Liver (tissue), 9 donors: Measurements from ENCODE around the gene ZNF496. TPM values are rescaled to one million over a fixed set of nuclear protein-coding genes. Genes with fewer than 3 reads are reported as not detected.

Experiments
- DNase-seq: peaks from one replicate; pipeline ENCODE4 v3.0.0-alpha.2; 2017; ENCODE audit warnings: low spot score
- H3K27ac ChIP-seq, 2 donors: one replicate each; pipeline ENCODE4 v1.7.0; 2013; ENCODE audit warnings: inconsistent platforms in 2 of 2, low read length in 2 of 2, control low read depth in 1 of 2, low read depth in 1 of 2, mild to moderate bottlenecking in 1 of 2
- H3K27me3 ChIP-seq, 4 donors: one replicate each; pipeline versions ENCODE4 v1.6.1 to v1.7.0; 2013; ENCODE audit warnings: low read length in 3 of 4, inconsistent platforms in 1 of 4, mild to moderate bottlenecking in 1 of 4, moderate library complexity in 1 of 4; ENCODE audit not compliant: control insufficient read depth in 4 of 4, insufficient read depth in 4 of 4
- H3K36me3 ChIP-seq, 4 donors: one replicate each; pipeline versions ENCODE4 v1.6.1 to v1.7.0; 2013; ENCODE audit warnings: low read length in 3 of 4, mild to moderate bottlenecking in 3 of 4, low read depth in 1 of 4, moderate library complexity in 1 of 4; ENCODE audit not compliant: control insufficient read depth in 4 of 4, insufficient read depth in 3 of 4
- H3K4me1 ChIP-seq, 4 donors: one replicate each; pipeline versions ENCODE4 v1.6.1 to v1.7.0; 2013; ENCODE audit warnings: low read length in 3 of 4, mild to moderate bottlenecking in 3 of 4, moderate library complexity in 1 of 4; ENCODE audit not compliant: control insufficient read depth in 4 of 4, insufficient read depth in 4 of 4
- H3K4me3 ChIP-seq, 3 donors: one replicate each; pipeline versions ENCODE4 v1.6.1 to v1.7.0; 2013; ENCODE audit warnings: low read length in 3 of 3, control low read depth in 1 of 3, low read depth in 1 of 3, mild to moderate bottlenecking in 1 of 3
- H3K9ac ChIP-seq, 2 donors: one replicate each; pipeline ENCODE4 v1.7.0; 2013; ENCODE audit warnings: low read length in 2 of 2, mild to moderate bottlenecking in 2 of 2, moderate library complexity in 2 of 2, control low read depth in 1 of 2, low read depth in 1 of 2
- H3K9me3 ChIP-seq, 4 donors: one replicate each; pipeline versions ENCODE4 v1.6.1 to v1.7.0; 2013; ENCODE audit warnings: low read length in 3 of 4; ENCODE audit not compliant: control insufficient read depth in 4 of 4
- EGR1 ChIP-seq, 2 donors: IDR thresholded peaks; 2 replicates each; pipeline ENCODE4 v1.6.1; 2016 to 2018; ENCODE audit warnings: antibody characterized with exemption in 2 of 2, low read depth in 2 of 2
- FOXA1 ChIP-seq: IDR thresholded peaks from 2 replicates; pipeline ENCODE4 v1.6.1; 2016; ENCODE audit warnings: antibody characterized with exemption
- HNF4G ChIP-seq: IDR thresholded peaks from 2 replicates; pipeline ENCODE4 v1.6.1; 2016; ENCODE audit warnings: antibody characterized with exemption
- SP1 ChIP-seq: IDR thresholded peaks from 2 replicates; pipeline ENCODE4 v1.6.1; 2018; ENCODE audit warnings: antibody characterized with exemption, mild to moderate bottlenecking
- TAF1 ChIP-seq: conservative IDR thresholded peaks from 2 replicates; pipeline ENCODE4 v1.6.1; 2016; ENCODE audit warnings: antibody characterized with exemption, mild to moderate bottlenecking
- YY1 ChIP-seq: IDR thresholded peaks from 2 replicates; pipeline ENCODE4 v1.6.1; 2016; ENCODE audit warnings: antibody characterized with exemption, mild to moderate bottlenecking
- WGBS: extraction: QIAGEN DNeasy Blood & Tissue Kit; methylation state at CpG from one replicate; pipeline ENCODE4 v1.1.7; 2013; 5-methylcytosine and 5-hydroxymethylcytosine counted together
- polyA plus RNA-seq, 2 donors: library from polyadenylated mRNA; stranded (reverse) in 1 of 2; unstranded in 1 of 2; fragments of 200-250 nt in 1 of 2; fragments of >200 nt in 1 of 2; fragmentation: Nextera tagmentation in 1 of 2; extraction: Ambion mirVana in 1 of 2; gene quantifications; one replicate each; pipeline versions ENCODE4 v1.2.1 to v1.2.3, GENCODE V29; 2013 to 2015
- total RNA-seq, 2 donors: library from RNA; depleted of rRNA; stranded (reverse); fragments of >200 nt; gene quantifications; one replicate each; pipeline ENCODE4 v1.2.3, GENCODE V29; 2014
- TF ChIP-seq, protein P1 (sequence below): IDR thresholded peaks from 2 replicates; pipeline ENCODE4 v1.6.1; 2016; ENCODE audit warnings: antibody characterized with exemption, mild to moderate bottlenecking
- TF ChIP-seq, protein P2 (sequence below): IDR thresholded peaks from 2 replicates; pipeline ENCODE4 v1.6.1; 2016; ENCODE audit warnings: antibody characterized with exemption
- donor health status: healthy.
- donor health status: healthy.
- donor health status: healthy.
- donor health status: healthy.
- donor health status: healthy.

Gene ZNF496
- total and polyA plus RNA-seq, 4 donors: 0.93 to 7.5 (median 4.7) TPM

DNA sequence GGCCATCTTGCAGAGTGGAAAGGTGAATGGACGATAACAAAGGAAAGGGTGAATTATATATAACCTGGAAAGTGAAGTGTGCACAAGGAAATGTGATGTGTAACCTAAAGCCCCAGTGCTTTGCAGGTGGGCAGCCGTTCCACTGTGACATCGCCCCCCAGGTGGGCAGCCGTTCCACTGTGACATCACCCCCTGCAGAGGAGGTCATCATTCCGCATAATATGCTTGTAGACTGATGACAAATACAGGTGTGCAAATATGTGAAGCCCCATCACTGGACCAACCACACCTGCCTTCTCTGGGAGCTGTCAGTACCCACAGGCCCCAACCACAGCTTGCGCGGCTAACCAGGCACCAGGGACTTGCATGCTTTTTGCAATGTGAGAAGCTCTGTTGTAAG, 4.7 kb upstream of the ZNF496 start:
- DNase-seq: no peak
- 94% methylated on average over 7 of the region's 7 CpGs for WGBS
- TF ChIP-seq TAF1: no peak
- no peak for TF ChIP-seq FOXA1
- no peak for TF ChIP-seq HNF4G
- TF ChIP-seq, protein P1, sequence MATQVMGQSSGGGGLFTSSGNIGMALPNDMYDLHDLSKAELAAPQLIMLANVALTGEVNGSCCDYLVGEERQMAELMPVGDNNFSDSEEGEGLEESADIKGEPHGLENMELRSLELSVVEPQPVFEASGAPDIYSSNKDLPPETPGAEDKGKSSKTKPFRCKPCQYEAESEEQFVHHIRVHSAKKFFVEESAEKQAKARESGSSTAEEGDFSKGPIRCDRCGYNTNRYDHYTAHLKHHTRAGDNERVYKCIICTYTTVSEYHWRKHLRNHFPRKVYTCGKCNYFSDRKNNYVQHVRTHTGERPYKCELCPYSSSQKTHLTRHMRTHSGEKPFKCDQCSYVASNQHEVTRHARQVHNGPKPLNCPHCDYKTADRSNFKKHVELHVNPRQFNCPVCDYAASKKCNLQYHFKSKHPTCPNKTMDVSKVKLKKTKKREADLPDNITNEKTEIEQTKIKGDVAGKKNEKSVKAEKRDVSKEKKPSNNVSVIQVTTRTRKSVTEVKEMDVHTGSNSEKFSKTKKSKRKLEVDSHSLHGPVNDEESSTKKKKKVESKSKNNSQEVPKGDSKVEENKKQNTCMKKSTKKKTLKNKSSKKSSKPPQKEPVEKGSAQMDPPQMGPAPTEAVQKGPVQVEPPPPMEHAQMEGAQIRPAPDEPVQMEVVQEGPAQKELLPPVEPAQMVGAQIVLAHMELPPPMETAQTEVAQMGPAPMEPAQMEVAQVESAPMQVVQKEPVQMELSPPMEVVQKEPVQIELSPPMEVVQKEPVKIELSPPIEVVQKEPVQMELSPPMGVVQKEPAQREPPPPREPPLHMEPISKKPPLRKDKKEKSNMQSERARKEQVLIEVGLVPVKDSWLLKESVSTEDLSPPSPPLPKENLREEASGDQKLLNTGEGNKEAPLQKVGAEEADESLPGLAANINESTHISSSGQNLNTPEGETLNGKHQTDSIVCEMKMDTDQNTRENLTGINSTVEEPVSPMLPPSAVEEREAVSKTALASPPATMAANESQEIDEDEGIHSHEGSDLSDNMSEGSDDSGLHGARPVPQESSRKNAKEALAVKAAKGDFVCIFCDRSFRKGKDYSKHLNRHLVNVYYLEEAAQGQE: no peak
- no peak for TF ChIP-seq SP1
- no peak for TF ChIP-seq YY1
- no peak for TF ChIP-seq EGR1 (IDR thresholded peaks at IDR 0.05; ENCODE audit: low read depth in 2 of 2)
- no peaks in the 10 kb centered on the region for H3K27me3 ChIP-seq
- H3K9me3 ChIP-seq: no peaks in the 10 kb centered on the region
- H3K4me1 ChIP-seq: peaks cover 0 to 7% (median 3%) of the 10 kb centered on the region in 4 donors
- no peak overlapping the region for H3K27ac ChIP-seq
- no peak overlapping the region for H3K9ac ChIP-seq
- no peak overlapping the region for H3K4me3 ChIP-seq
- H3K36me3 ChIP-seq: no peaks in the 10 kb centered on the region

DNA sequence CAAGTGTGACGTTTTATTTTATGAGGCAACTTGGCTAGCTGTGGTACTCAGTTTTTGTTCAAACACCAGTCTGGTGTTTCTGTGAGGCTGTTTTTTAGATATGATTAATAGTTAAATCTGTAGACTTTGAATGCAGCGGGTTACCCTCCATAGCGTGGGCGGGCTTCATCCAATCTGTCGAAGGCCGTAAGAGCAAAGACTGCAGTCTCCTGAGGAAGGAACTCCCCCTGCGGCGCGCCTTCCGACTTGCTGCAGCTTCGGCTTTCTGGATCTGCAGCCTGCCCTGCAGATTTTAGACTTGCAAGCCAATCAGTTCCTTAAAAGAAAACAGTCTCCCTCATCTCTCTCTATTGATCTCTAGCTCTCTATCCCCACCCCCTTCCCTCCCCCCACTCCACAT, 4.2 kb upstream of the ZNF496 start:
- WGBS: 74% methylated on average over 11 of the region's 11 CpGs
- Histone ChIP-seq H3K27ac (no peak overlapping the region), H3K9ac (no peak overlapping the region), H3K36me3 (no peaks in the 10 kb centered on the region), H3K4me3 (no peak overlapping the region), H3K27me3 (no peaks in the 10 kb centered on the region), H3K4me1 (peaks cover 0 to 7% (median 3%) of the 10 kb centered on the region in 4 donors), H3K9me3 (no peaks in the 10 kb centered on the region)
- no peak for DNase-seq
- TF ChIP-seq, protein P2, sequence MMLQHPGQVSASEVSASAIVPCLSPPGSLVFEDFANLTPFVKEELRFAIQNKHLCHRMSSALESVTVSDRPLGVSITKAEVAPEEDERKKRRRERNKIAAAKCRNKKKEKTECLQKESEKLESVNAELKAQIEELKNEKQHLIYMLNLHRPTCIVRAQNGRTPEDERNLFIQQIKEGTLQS: no peak

DNA sequence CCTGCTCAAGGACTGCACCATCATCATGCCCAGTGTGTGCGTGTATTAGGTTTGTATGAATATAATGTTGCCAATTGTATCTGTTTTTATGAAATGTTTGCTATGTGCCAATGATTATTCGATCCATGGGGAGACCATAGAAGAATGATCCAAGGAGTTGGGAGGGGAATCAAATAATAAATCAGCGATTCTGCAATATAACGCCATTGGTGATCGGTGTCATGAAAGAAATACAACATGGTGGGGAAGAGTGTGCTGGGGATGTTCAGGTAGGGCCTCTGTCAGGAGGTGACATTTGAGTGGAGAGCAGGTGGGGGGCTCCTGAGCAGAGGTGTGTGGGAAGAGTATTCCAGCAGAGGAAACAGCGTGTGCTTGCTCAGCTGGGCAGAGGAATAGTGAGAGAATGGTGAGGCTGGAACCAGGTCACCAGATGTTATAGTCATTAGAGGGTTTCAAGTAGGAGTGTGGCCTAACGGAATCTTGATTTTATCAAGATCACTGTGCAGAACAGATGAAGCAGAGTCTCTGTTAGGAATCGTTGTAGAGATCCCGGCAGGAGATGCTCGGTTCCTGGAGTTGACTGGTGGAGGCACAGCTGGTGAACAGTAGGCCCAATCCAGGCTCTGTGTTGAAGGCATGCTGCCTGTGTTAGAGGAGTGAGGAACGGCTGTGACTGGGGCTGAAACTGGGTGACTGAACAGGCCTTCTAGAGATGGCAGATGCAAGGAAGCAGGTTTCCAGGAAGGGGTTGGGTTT, 2.9 kb upstream of the ZNF496 start:
- Histone ChIP-seq H3K27me3 (no peaks in the 10 kb centered on the region), H3K9me3 (no peaks in the 10 kb centered on the region), H3K36me3 (no peaks in the 10 kb centered on the region), H3K4me3 (no peak overlapping the region), H3K4me1 (peaks cover 3 to 14% (median 7%) of the 10 kb centered on the region in 4 donors), H3K9ac (no peak overlapping the region), H3K27ac (no peak overlapping the region)
- no peak for TF ChIP-seq SP1
- no peak for TF ChIP-seq TAF1
- no peak for DNase-seq
- 95% methylated on average over 11 of the region's 11 CpGs for WGBS
